Activated CD4-positive, alpha-beta T cell treated with anti-CD3 and anti-CD28 coated beads for 36 hours (primary cell): ENCODE measurements around the gene FZD2. TPM values are rescaled to one million over a fixed set of nuclear protein-coding genes. Genes with fewer than 3 reads are reported as not detected.
"Not testable (repeated sequence)": the region's sequence is repeated elsewhere in the genome, so short reads cannot be mapped to it uniquely, and the experiment has no call there.

Source experiments
- ATAC-seq: fragments of 200-7000 bp; cut with Tn5 transposase; one replicate; pipeline ENCODE4 v1.10.0; 2021; ENCODE audit warnings: mild to moderate bottlenecking, moderate library complexity
- CTCF ChIA-PET: fragments of 350-600 bp; sonication (Branson Sonifier 250); formaldehyde crosslinking; loops from one replicate; lab custom pipeline; 2021; ENCODE audit warnings: antibody characterized with exemption; lab: Charles Lee
- POLR2A ChIA-PET: fragments of 350-600 bp; sonication (Branson Sonifier 250); formaldehyde crosslinking; loops from one replicate; lab custom pipeline; 2021; ENCODE audit warnings: antibody characterized with exemption, inconsistent platforms; lab: Charles Lee
- DNase-seq: peaks from one replicate; pipeline ENCODE4 v3.0.0-alpha.2; 2020
- H3K27ac Mint-ChIP-seq: one replicate; pipeline ENCODE4 v1.8.0; 2021; ENCODE audit warnings: mixed read lengths
- H3K27me3 Mint-ChIP-seq: one replicate; pipeline ENCODE4 v1.8.0; 2021; ENCODE audit warnings: mixed read lengths
- H3K36me3 Mint-ChIP-seq: one replicate; pipeline ENCODE4 v1.8.0; 2021; ENCODE audit warnings: low read depth, mixed read lengths
- H3K4me1 Mint-ChIP-seq: one replicate; pipeline ENCODE4 v1.8.0; 2021; ENCODE audit warnings: mixed read lengths
- H3K4me3 Mint-ChIP-seq: one replicate; pipeline ENCODE4 v1.8.0; 2021; ENCODE audit warnings: mild to moderate bottlenecking, moderate library complexity, mixed read lengths
- H3K9me3 Mint-ChIP-seq: one replicate; pipeline ENCODE4 v1.8.0; 2021; ENCODE audit warnings: low read depth, mixed read lengths
- intact Hi-C, 2 experiments: fragments of 100-400 bp; cut with DNase I in 1 of 2; cut with micrococcal nuclease in 1 of 2; formaldehyde crosslinking; loops; one replicate each; pipeline versions ENCODE4 v1.14.2 to v1.15.1; 2022 to 2024; cut with DNase I, micrococcal nuclease
- total RNA-seq, 2 experiments: library from RNA; stranded (reverse); gene quantifications; one replicate each; pipeline ENCODE4 v1.2.3, GENCODE V29; 2021

Gene FZD2
- total RNA-seq, 2 experiments from 2014 or later = 0.07 to 0.09 TPM

DNA sequence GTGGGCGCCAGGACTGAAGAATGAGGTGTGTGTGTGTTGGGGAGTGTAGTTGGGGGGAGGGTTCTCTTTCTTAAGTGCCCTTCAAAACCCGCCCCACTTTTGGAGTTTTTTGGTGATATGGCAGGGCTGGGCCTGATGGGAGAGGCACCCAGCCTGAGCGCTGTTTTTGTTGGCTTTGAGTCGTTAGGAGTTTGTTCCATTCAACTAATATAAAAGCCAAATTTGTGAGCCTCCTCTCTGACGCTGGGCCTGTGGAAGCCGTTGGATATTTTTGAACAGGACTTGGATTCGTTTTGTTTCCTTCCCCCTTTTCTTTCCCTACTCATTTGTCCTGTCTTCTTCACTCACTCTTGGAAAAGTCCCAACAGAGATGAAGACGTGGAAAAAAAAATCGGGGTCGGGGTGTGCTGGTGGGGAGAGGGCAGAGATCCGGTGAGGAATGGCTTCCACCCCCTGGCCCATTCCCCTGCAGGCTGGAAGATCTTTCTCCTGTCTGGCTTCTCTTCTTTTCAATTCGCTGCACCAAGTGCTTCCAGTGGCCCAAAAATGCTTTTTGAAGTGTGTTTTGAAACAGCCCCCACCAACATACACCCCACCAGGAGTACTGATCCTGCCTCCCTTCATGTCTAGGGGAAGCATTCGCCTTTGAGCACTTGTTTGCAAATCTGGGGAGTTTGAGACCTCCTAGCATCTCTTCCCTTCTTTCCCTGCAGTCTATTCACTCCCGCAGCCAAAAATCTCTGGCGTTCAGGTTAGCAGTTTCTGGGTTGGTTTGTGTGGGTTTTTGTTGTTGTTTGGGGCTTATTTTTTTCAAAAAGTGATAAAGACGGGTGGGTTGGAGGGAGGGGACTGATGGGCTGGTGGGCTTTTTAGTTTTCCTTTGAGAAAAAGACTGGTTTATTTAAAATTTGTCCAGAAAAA is 2.6 kb downstream of the FZD2 start:
- Mint-ChIP-seq H3K4me3 (no peak overlapping the region), H3K36me3 (no peaks in the 10 kb centered on the region), H3K9me3 (no peaks in the 10 kb centered on the region), H3K27me3 (peaks cover 68% of the 10 kb centered on the region), H3K27ac (no peak overlapping the region), H3K4me1 (peaks cover 18% of the 10 kb centered on the region)
- DNase-seq = no peak
- intact Hi-C loops = loop anchor here (5.0 to 10.0 kb wide), 2 partner anchors 215 to 402 kb away; no protein-coding TSS in a partner anchor
- no peak for ATAC-seq
- CTCF ChIA-PET = no interaction called here
- POLR2A ChIA-PET = no interaction called here

DNA sequence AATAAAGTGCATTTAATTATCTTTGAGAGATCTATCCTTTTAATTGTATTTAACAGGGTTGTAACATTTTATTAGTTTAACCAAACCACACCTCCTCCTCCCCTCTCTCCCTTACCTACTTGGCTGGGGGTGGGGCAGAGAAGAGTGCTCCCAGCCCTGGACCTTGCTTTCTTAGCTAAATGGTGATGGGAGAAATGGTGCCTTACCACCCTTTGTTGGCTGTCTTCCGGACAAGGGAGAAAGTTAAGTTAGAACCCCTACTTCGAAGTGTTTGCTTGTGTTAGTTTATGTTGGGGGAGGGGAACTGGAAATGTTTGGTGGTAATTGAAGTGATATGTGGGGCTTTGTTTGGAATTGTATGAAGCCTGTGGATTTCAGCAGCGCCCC is 3.9 kb downstream of the FZD2 start:
- Mint-ChIP-seq H3K4me3 (no peak overlapping the region), H3K36me3 (peaks cover 3% of the 10 kb centered on the region), H3K9me3 (peaks cover 4% of the 10 kb centered on the region), H3K27me3 (peaks cover 57% of the 10 kb centered on the region), H3K4me1 (peaks cover 17% of the 10 kb centered on the region), H3K27ac (no peak overlapping the region)
- DNase-seq (no peak), ATAC-seq (no peak)
- intact Hi-C loops = no loop called here
- POLR2A ChIA-PET = interaction anchor here (0.5 kb wide), 1 partner anchor 94 kb away, joined by 4 read pairs; no protein-coding TSS in a partner anchor
- CTCF ChIA-PET = interaction anchor here (0.6 kb wide), 1 partner anchor 695 kb away, joined by 3 read pairs; no protein-coding TSS in a partner anchor

DNA sequence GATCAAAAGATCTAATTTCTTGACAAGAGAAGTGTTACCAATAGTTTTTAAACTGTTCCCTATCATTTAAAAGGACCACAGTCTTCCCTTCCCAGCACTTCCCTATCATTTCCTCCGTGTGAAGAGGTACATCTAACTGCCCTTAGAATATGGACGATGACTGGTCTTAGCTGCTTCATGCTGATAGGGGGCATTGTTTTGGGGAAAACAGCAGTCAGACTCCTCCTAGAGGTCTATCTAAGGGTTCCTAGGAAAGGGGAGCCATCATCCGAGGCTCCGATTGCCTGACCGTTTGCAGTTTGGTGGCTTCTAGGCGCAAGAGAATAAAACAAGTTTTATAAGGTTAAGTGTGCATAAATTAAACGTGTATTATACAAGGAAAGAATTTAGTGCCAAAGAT is 7.1 kb downstream of the FZD2 start:
- H3K27me3 Mint-ChIP-seq = peaks cover 37% of the 10 kb centered on the region
- POLR2A ChIA-PET = no interaction called here

DNA sequence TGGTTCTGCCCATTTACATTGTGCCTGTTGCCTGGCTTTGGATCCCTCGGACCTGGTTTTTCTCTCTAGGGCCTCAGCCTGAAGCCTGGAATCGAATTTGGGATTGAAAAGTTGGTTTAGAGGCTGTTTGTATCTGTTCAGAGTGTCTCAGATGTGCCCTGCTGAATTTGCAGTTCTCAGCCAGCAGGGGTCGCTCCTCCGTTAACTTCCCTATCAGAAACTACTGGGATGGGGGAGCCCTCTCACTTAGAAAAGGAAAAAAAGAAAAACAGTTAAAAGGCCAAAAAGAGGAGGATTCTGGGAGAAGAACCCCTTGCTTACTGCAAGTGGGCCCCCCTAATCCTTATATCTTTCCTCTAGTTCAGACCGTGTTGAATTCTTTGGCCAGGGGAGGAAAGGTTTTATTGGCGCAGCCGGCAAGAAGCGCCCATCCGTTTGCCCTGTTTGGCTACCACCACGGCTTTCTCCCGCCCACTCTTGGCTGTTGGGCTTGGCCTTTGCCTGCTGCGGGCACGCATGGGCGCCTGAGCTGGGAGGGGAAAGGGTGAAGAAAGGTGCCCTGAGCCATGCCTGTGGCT is 8.7 kb downstream of the FZD2 start:
- CTCF ChIA-PET = interaction anchor here (1.2 to 1.5 kb wide), 2 partner anchors 32 to 210 kb away, joined by 3 to 4 read pairs; no protein-coding TSS in a partner anchor
- H3K27me3 Mint-ChIP-seq = peaks cover 22% of the 10 kb centered on the region
- no peak overlapping the region for H3K27ac Mint-ChIP-seq
- intact Hi-C loops = no loop called here
- H3K4me1 Mint-ChIP-seq = no peaks in the 10 kb centered on the region
- DNase-seq = peak; percentile 31
- peaks cover 4% of the 10 kb centered on the region for H3K9me3 Mint-ChIP-seq
- peaks cover 3% of the 10 kb centered on the region for H3K36me3 Mint-ChIP-seq
- POLR2A ChIA-PET = no interaction called here
- ATAC-seq = no peak
- H3K4me3 Mint-ChIP-seq = no peak overlapping the region

More for the DNA sequence above, 7.1 kb downstream of the FZD2 start:
- Mint-ChIP-seq H3K36me3 (peaks cover 3% of the 10 kb centered on the region), H3K9me3 (peaks cover 4% of the 10 kb centered on the region), H3K27ac (no peak overlapping the region), H3K4me3 (no peak overlapping the region), H3K4me1 (no peaks in the 10 kb centered on the region)
- ATAC-seq (no peak), DNase-seq (no peak)
- intact Hi-C loops = no loop called here
- CTCF ChIA-PET = interaction anchor here (1.0 kb wide), 1 partner anchor 29 kb away, joined by 3 read pairs; no protein-coding TSS in a partner anchor

DNA sequence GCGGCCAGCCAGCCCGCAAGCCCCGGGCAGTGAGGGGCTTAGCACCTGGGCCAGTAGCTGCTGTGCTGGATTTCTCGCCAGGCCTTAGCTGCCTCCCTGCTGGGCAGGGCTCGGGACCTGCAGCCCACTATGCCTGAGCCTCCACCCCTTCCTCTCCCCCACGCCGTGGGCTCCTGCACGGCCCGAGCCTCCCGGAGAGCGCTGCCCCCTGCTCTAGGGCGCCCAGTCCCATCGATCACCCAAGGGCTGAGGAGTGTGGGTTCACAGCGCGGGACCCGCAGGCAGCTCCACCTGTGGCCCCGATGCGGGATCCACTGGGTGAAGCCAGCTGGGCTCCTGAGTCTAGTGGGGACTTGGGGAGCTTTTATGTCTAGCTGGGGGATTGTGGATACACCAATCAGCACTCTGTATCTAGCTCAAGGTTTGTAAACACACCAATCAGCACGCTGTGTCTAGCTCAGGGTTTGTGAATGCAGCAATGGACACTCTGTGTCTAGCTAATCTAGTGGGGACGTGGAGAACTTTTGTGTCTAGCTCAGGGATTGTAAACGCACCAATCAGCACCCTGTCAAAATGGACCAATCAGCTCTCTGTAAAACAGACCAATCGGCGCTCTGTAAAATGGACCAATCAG is 11.1 kb downstream of the FZD2 start:
- CTCF ChIA-PET = interaction anchor here (0.7 to 1.1 kb wide), 2 partner anchors 35 to 36 kb away, joined by 3 to 4 read pairs; no protein-coding TSS in a partner anchor
- intact Hi-C loops, H3K9me3 Mint-ChIP-seq, ATAC-seq, H3K4me3 Mint-ChIP-seq, H3K36me3 Mint-ChIP-seq, H3K27ac Mint-ChIP-seq, DNase-seq, H3K4me1 Mint-ChIP-seq: not testable (repeated sequence)
- POLR2A ChIA-PET = interaction anchor here (0.6 kb wide), 1 partner anchor 530 kb away, joined by 5 read pairs; no protein-coding TSS in a partner anchor
- peaks cover 11% of the 10 kb centered on the region for H3K27me3 Mint-ChIP-seq

DNA sequence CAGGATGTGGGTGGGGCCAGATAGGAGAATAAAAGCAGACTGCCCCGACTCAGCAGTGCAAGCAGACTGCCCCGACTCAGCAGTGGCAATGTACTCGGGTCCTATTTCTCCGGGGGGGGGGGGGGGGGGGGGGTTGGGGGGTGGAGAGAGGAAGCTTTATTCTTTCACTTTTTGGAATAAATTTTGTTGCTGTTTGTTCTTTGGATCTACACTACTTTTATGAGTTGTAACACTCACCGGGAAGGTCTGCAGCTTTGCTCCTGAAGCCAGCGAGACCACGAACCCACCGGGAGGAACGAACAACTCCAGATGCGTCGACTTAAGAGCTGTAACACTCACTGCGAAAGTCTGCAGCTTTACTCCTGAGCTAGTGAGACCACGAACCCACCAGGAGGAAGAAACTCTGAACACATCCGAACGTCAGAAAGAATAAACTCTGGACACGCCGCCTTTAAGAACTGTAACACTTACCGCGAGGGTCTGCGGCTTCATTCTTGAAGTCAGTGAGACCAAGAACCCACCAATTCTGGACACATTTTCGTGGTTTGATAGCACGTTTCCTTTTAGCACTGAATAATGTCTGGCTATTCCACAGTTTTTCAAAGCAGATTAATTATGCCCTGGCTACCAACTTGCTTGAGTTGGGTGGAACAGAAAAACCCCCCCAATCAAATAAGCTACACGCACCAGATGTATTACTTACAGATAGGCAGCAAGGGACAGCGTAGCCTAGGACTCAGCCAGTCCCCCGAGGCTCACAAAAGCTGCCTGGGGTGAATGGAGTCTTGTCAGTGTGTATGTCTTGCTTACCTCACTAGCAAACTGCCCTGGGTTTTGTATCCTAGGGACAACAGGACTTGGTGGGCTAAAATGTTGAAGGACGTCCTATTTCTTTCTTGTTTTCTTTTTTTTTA is 11.9 kb downstream of the FZD2 start:
- DNase-seq = peak; percentile 26
- no peak for ATAC-seq
- Mint-ChIP-seq H3K36me3 (peaks cover 3% of the 10 kb centered on the region), H3K27ac (no peak overlapping the region), H3K4me1 (no peaks in the 10 kb centered on the region), H3K4me3 (no peak overlapping the region), H3K27me3 (peaks cover 12% of the 10 kb centered on the region), H3K9me3 (peaks cover 4% of the 10 kb centered on the region)
- intact Hi-C loops = no loop called here
- CTCF ChIA-PET = interaction anchor here (0.7 to 1.1 kb wide), 2 partner anchors 35 to 37 kb away, joined by 3 to 4 read pairs; no protein-coding TSS in a partner anchor
- POLR2A ChIA-PET = interaction anchor here (0.6 kb wide), 1 partner anchor 530 kb away, joined by 5 read pairs; no protein-coding TSS in a partner anchor

DNA sequence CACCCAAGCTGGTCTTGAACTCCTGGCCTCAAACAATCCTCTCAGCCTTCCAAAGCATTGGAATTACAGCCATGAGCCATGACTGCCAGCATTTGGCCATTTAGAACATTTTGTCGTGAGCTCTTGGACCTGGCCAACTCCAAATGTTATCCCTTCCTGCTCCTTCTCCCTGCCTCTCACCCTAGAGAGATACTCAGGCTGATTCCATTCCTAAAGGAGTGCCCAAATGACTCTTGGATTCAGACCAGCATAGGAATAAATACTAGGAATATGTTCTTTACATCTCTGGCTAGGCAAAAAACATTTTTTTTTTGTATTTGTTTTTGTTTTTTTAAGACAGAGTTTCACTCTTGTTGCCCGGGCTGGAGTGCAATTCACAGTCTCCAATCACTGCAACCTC is 15.5 kb downstream of the FZD2 start:
- no peaks in the 10 kb centered on the region for H3K9me3 Mint-ChIP-seq
- no peaks in the 10 kb centered on the region for H3K4me1 Mint-ChIP-seq
- DNase-seq (no peak), ATAC-seq (no peak)
- peaks cover 11% of the 10 kb centered on the region for H3K27me3 Mint-ChIP-seq
- no peaks in the 10 kb centered on the region for H3K36me3 Mint-ChIP-seq
- H3K27ac Mint-ChIP-seq = no peak overlapping the region
- intact Hi-C loops = no loop called here
- ChIA-PET CTCF (interaction anchor here (0.5 to 1.0 kb wide), 3 partner anchors 43 to 295 kb away, joined by 3 read pairs; no protein-coding TSS in a partner anchor), POLR2A (no interaction called here)
- H3K4me3 Mint-ChIP-seq = no peak overlapping the region

DNA sequence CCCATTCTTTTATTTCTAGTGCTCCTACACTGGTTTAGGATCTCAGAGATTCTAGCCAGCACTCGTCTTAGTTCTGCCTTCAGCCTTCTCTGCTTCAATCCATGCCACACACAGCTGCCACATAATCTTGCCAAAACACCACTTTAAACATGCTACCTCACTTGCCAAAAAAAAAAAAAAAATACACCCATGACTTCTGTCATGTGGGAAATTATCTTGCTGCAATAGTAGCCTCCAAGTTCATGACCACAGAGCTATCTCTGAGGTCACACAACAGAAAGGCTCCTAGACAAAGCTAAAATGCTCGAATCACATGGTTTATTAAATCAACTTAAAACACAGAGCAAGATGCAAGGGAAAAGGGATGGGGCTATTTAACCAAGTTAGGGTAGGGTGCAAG is 18.1 kb downstream of the FZD2 start:
- Mint-ChIP-seq H3K27me3 (peaks cover 14% of the 10 kb centered on the region), H3K4me1 (no peaks in the 10 kb centered on the region), H3K9me3 (no peaks in the 10 kb centered on the region), H3K4me3 (no peak overlapping the region), H3K27ac (no peak overlapping the region), H3K36me3 (no peaks in the 10 kb centered on the region)
- intact Hi-C loops = no loop called here
- no peak for DNase-seq
- no peak for ATAC-seq
- ChIA-PET CTCF (interaction anchor here (0.6 to 0.7 kb wide), 2 partner anchors 53 to 810 kb away, joined by 3 to 5 read pairs; no protein-coding TSS in a partner anchor), POLR2A (interaction anchor here (0.6 kb wide), 1 partner anchor 95 kb away, joined by 6 read pairs; no protein-coding TSS in a partner anchor)

DNA sequence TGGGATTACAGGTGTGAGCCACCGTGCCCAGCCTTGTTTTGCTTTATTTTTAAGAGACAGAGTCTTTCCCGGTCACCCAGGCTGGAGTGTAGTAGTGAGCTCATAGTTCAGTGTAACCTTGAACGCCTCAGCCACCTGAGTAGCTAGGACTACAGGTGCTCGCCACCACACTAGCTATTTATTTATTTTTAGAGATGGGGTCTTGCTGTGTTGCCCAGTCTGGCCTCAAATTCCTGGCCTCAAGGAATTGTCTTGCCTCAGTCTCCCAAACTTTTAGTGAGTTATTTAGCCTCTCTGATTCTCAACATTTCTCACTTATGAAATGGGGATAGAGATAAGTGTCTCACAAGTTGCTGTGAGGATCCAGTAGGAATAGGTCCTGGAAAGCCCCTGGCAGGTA is 21.7 kb downstream of the FZD2 start:
- H3K27ac Mint-ChIP-seq = no peak overlapping the region
- intact Hi-C loops = no loop called here
- no peaks in the 10 kb centered on the region for H3K9me3 Mint-ChIP-seq
- ChIA-PET CTCF (interaction anchor here (0.5 to 0.9 kb wide), 2 partner anchors 13 to 15 kb away, joined by 3 to 5 read pairs; no protein-coding TSS in a partner anchor), POLR2A (no interaction called here)
- H3K4me1 Mint-ChIP-seq = no peaks in the 10 kb centered on the region
- H3K27me3 Mint-ChIP-seq = peaks cover 20% of the 10 kb centered on the region
- H3K36me3 Mint-ChIP-seq = no peaks in the 10 kb centered on the region
- DNase-seq (no peak), ATAC-seq (no peak)
- H3K4me3 Mint-ChIP-seq = no peak overlapping the region

DNA sequence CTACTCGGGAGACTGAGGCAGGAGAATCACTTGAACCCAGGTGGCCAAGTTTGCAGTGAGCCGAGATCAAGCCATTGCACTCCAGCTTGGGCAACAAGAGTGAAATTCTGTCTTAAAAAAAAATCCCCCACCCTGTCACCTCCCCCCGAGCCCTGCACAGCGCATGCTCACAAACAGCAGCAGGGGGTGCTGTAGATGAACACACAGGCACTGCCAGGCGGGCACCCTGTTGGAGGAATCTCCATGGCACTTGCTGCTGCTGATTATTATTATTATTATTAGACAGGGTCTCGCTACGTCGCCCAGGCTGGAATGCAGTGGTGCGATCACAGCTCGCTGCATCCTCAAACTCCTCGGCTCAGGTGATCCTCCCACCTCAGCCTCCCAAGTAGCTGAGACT is 24.6 kb downstream of the FZD2 start:
- Mint-ChIP-seq H3K36me3 (no peaks in the 10 kb centered on the region), H3K4me3 (no peak overlapping the region), H3K27me3 (peaks cover 15% of the 10 kb centered on the region), H3K9me3 (no peaks in the 10 kb centered on the region), H3K4me1 (no peaks in the 10 kb centered on the region), H3K27ac (no peak overlapping the region)
- intact Hi-C loops = no loop called here
- ChIA-PET CTCF (no interaction called here), POLR2A (no interaction called here)
- ATAC-seq = no peak
- peak; percentile 30 for DNase-seq
